Right lung (tissue), 5 donors: ENCODE measurements around the gene UBE2J2. TPM values are rescaled to one million over a fixed set of nuclear protein-coding genes. Genes with fewer than 3 reads are reported as not detected.
"Not testable (repeated sequence)": the region's sequence is repeated elsewhere in the genome, so short reads cannot be mapped to it uniquely, and the experiment has no call there.

Source experiments
- DNase-seq, 2 donors: peaks; one replicate each; pipeline ENCODE4 v3.0.0-alpha.2; 2013
- polyA plus RNA-seq, 5 donors: library from polyadenylated mRNA; unstranded; fragments of 120-200 nt; gene quantifications; one replicate each; pipeline versions ENCODE4 v1.2.1 to v1.2.3, GENCODE V29; 2013; ENCODE audit warnings: inconsistent platforms in 1 of 5, low replicate concordance in 1 of 5; ENCODE audit not compliant: insufficient read length in 5 of 5, insufficient read depth in 1 of 5

UBE2J2 gene
- polyA plus RNA-seq, 5 donors: 40.4 to 69.2 (median 49.8) TPM

DNA sequence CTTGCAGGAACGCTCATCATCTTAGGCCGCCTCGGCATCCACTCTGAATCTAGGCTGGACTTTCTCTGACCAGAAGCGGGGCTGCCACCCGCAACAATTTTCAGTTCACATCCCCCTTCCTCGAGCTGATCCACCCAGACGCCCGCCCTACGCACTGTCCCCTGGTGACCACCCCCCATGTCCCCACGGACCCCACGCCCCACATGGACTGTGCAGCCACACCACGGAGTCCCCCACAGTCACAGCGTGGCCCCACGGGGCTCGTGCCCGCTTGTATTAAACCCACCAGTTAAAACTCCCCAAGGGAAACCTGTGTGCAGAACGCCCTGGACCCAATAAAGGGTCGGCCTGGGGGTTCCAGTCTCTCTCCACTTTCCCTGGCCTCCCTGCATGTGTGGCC, 14.1 kb downstream of the UBE2J2 start:
- no peak for DNase-seq

DNA sequence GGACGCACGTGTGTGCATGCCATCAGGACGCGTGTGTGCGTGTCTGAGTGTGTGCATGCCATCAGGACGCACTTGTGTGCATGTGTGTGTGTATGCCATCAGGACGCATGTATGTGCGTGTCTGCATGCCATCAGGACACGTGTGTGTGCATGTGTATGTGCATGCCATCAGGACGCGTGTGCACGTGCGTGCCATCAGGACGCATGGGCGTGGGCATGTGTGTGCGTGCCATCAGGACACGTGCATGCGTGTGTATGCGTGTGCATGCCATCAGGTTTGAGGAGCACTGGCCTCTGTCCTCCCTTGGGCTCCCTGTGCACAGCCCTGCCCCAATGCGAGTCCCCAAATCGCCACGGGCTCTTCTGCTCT, 14.6 kb downstream of the UBE2J2 start:
- no peak for DNase-seq

DNA sequence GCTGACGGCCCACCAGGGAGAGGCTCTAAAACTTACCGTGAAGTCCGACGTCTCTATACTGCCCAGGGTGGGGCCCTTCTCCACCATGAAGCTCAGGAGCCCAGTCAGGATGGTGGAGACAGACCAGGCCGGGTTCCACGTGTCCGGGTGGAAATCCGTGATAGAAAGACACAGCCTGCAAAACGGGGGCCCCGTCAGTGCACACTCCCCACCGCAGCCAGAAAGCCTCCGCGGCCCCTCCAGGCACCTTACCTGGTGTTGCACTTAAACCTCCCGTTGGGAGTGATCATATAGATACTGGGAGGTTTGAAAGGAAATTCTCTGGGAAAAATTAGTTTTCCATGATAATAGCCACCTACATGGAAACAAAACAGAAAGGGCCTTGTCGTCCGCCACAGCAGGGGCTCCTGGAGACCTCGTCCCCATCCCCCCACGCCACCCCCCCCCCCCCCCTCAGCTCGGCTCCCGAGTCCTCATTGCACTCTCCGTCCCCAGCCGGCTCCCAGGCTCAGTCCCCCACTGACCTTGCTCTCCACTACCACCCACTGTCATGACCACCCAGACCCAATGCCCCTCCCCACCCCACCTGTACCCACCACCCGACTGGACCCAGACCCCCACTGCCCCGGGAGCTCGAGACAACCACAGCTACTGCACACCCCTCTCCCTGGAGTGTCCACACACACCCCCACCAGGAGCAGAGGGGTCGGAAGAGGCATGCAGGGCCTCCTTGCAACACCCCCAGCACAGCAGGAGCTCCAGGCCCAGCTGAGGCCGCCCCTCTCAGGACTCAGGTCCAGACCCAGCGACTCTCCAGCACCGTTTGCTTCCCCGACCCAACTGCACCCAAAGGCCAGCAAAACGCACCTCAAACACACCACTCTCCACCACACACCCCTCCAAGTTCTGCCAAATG, 16.4 kb downstream of the UBE2J2 start:
- no peak for DNase-seq

DNA sequence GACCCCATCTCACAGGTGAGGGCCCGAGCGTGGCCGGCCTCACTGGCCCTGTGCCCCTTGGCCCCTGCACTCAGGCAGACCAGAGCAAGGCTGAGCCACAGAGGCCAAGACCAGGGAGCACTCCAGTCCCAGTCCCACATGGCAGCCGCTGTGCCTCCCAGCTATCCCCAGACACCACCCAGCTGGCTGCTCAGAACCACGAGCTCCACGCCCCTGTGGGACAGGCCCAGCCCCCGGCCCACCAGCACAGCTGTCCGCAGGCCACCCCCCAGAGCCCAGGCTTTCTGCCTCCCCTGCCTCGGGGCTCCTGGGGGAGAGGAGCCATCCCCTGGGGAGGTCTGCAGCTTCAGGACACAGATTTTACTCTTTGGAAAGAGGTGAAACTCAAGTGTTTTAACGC, 18.0 kb downstream of the UBE2J2 start:
- DNase-seq: no peak

DNA sequence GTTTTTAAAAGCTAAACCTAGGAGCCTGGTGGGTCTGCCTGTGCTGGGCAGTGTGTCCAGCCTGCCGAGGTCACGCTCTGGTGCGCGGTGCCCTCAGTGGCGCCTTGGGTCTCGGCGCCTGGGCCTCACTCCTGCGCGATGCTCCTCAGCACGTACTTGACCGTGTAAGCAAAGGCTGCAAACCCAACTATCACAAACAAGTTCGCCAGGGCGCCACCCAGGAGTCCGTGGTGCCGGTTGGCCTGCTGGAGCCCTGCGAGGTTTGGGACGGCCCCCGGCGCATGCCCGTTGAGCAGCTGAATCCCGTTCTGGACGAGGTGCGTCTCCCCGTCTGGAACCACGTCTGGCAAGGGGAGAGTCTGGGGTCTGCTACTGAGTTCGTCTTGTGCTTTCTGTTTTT, 18.6 kb downstream of the UBE2J2 start:
- no peak for DNase-seq

DNA sequence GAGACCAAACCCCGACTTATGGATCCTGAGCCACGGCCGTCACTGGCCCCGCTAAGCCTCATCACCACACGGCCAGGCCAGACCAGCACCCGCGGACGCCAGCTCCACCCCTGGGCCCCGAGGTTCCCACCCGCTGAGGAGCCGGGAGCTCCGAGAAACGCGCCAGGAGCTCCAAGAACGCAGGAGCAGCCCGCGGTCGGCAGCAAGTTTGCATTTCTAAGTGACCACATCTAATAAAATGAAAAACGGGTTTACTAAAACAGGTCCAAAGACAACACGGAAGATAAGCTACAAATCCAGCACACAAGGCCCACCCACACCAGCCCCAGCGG, 19.0 kb downstream of the UBE2J2 start:
- no peak for DNase-seq

DNA sequence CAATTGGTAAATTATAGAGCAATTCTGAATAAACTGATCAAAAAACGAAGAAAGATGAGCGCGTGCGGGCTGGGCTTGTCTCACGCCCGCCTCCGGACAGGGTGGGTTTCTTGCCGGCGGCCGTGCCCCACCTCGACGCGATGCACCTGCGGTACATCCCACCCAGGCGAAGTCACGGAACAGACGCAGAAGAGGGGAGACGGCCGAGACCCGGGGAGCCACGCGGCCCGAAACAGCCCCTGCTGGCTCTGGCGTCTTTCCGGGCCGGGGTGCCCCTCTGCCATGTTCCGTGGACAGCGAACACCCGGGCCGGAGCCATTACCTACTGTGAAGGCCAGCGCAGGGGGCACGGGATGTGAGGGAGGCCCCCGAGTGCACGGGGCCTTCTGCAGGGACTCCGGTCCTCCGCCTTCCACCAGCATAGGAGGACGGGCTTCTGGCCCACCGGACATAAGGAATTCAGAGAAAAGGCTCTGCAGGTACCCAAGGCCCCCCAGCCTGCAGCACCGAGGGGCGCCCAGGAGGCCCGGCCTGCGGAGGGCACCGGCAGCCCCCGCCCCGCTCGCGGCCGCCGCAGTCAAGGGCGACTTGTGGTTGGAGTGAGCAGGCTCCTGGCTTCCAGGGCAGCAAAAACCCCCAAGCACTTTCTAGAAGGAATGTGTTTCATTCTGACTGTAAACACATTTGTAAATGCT, 19.5 kb downstream of the UBE2J2 start:
- no peak for DNase-seq

DNA sequence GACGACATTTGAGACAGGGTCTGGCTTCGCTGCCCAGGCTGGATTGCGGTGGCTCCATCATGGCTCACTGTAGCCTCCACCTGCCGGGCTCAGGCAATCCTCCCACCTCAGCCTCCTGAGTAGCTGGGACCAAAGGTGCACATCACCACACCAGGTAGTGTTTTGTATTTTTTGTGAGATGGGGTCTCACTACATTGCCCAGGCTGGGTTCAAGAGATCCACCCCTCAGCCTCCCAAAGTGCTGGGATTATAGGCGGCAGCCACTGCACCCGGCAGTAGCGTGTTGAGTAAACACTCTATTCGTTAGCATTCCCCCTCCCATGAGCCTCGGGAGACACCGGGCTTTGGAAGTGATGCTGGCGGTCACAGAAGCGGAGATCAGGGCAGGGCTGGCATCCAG, 20.3 kb downstream of the UBE2J2 start:
- no peak for DNase-seq

DNA sequence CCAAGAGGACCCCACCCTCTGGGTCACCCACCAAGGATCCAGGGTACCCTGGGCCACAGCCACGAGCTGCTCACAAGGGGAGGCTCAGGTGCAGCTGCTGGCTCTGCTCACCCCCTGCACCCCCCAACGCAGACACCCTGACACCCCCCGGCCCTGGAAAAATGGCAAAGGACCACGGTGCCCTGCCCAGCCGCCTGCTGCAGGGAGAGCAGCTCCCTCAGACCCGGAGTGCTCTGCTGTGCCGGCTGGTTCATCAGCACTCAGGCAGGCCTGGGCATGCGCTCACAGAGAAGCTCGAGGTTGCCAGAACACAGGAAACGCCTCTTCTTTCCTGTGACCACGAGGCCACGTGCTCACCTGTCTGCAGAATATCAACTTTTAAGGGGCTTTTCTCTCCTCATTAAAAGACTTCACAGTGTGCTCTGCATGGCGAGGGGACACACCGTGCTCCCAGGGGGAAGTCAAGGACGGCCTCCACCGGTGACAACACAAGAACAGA, 22.8 kb downstream of the UBE2J2 start:
- DNase-seq: no peak

DNA sequence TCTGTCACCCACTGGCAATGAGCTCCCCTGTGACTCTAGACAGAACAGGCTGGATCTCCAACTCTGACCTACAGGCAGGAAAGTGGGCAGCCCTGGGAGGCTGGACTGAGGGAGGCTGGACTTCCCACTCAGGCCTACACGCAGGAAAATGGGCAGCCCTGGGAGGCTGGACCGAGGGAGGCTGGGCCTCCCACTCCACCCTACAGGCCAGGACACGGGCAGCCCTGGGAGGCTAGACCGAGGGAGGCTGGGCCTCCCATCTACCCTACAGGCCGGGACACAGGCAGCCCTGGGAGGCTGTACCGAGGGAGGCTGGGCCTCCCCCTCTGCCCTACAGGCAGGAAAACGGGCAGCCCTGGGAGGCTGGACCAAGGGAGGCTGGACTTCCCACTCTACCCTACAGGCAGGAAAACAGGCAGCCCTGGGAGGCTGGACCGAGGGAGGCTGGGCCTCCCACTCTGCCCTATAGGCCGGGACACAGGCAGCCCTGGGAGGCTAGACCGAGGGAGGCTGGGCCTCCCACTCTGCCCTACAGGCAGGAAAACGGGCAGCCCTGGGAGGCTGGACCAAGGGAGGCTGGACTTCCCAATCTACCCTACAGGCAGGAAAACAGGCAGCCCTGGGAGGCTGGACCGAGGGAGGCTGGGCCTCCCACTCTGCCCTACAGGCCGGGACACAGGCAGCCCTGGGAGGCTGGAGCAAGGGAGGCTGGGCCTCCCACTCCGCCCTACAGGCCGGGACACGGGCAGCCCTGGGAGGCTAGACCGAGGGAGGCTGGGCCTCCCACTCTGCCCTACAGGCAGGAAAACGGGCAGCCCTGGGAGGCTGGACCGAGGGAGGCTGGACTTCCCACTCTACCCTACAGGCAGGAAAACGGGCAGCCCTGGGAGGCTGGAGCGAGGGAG, 25.4 kb downstream of the UBE2J2 start:
- DNase-seq: not testable (repeated sequence)

DNA sequence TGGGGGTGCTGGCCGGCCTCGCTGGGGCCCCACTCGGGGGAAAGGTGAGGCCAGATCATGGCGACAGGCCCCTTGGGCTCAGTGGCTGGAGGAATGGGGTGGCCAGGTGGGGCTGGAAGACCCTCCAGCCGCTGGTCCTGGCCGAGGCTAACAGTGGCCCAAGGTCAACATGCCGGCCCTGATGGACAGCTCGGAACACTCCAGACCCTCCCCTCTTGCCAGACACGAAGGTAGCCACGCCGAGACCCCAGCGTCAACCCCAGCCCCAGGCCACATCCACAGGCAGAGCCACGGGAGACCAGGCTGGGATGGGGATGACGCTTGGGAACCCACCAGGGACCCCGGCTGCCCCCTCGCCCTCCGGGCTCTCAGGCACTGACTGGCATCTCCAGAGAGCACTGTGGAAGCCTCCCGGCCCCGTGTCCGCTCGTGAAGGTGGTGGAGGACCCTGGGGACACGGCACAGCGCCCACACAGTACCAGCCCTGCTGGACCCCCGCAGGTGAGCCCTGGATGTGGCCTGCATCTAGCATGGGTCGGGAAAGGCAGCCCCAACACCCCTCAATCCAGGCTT, 26.2 kb downstream of the UBE2J2 start:
- no peak for DNase-seq

DNA sequence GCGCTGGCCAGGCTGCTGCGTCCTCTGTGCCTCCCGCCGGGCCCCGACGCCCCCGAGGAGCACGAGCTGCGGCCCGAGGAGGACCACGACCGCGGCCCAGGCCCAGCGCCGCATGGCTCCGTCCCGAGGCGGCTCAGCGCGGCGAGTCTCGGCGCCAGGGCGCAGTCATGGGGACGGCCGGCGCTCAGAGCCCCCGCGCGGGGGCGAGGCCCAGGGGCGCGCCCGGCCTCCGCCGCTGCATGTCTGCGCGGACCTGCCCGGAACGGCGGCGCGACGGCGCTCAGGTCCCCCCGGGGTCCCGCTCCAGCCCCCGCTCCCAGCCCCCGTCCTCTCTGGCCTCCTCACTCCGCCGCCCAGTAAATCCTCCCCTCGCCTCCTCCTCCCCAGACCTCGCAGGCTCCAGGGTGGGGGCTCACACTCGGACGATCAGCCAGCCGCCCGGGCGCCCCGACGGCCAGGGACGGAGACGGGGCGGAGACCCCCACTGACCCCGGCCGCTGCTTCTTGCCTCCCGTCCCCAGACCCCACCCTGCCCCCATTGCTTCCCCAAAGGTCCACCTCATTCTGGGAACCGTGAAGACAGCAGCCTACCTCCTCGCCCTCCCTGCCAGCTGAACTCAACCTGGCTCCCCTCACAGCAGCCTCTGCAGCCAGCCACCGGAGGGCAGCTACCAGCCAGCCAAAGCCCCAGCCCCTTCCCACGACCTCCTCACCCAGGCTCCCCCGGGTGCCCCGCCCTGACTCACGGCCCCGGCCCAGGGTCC, 26.9 kb downstream of the UBE2J2 start, which contains the start of gene C1QTNF12:
Gene C1QTNF12 (minus strand): TSS at position 146 of the 764 bp plus-strand sequence. CDS start 32 bp downstream, at position 114.
- DNase-seq: no peak

DNA sequence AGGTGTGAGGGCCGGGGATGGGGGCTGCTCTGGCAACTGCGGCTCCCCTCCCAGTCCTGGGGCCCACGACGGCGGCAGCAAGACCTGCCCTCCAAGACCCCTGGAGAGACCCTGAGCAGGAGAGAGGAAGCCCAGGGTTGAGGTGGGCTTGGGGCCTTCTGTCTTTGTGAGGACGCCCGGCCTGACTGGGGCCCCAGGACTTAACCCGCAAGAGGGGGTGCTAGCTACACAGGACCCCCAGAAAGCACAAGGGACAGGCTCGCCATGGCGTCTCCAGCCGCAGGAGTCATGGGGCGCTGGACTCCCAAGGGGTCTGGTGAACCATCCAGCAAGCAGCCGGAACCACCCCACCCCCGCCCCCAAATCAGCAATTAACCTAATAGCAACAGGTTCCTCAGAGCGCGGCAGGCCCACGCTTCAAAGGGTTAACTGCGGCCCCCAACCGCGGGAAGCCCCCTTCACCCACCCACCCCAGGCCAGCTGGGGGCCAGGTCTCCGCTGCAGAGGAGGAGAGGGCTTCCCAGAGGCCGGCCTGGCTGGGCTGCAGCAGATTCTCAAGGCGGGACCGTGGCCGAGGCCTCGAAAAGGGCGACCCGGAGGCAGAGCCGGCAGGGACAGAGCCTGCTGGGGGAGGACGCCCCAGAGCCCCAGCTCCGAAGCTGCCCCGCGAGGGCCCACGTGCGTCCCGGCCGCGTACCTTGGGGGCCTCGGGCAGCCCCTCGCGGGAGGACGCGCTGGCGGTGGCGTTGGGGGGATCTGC, 27.7 kb downstream of the UBE2J2 start:
- no peak for DNase-seq

DNA sequence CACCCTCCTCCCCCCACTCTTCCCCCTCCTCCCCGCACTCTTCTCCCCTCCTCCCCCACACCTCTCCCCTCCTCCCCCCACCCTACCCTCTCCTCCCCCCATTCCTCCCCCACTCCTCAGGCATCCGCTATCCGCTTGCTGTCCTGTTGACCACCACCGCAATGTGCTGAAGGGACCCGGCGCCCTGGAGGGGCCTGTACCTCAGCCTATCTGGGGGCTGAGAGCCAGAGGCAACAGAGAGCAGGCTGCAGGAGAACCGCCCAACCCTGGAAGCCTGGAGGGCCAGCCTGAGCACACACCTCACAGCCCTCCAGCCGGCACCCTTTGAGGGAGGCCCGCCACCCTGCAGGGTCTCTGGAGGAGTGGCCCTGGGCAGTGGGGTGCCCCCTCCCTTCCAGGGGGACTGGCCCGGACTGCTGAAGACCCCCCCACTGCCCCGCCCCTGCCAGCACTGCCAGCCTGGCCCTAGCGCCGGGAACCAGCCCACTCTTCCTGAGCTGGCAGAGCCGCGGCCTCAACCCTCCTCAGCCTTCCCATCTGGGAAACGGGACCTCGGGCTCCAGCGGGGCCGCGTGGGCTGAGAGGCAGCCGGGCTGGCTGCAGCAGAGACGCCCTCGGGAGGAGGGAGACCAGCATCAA, 28.4 kb downstream of the UBE2J2 start:
- no peak for DNase-seq

DNA sequence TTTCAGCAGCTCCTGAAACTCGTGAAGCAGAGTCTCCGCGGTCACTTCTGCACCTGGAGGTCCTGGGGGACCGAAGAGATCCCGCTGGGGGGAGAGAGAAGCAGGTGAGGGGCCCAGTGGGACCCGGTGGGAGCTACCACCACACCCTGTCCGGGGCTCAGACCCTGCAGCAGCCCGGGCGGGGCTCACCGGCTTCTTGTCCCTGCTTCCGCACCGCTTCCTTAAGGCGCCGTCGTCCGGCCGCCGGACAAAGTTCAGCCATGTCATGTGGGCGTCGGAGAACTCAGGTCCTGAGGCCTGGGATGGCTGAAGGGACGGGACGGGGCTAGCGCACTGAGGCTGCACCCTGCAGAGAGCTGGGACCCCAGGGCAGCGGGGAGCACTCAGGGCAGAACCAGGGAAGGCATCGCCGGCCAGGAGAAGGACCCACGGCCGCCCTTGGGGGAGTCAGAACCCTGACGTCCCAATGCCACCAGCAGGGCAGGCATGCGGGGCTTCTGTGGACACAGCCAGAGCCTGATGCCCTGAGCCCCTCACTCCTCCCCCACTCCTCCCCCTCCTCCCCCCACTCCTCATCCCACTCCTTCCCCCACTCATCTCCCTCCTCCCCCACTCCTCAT, 29.4 kb downstream of the UBE2J2 start:
- no peak for DNase-seq

DNA sequence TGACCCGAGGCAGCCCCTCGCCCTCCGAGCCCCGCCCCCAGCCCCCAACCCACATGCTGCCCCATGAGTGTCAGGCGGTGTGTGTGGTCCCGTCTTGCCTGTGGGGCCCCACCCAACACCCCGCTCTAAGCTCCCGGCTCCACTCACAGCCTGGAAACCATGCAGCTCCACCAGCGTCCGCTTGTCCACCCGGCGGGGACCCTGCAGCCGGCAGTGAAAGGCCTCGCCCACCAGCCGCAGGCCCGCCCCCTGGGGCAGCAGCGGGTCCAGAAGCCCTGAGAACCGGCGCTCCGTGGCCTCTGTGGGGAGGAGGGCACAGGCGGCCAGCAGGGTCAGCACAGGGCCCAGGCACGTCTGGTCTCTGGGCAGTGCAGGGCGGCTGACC, 29.9 kb downstream of the UBE2J2 start:
- DNase-seq: no peak

DNA sequence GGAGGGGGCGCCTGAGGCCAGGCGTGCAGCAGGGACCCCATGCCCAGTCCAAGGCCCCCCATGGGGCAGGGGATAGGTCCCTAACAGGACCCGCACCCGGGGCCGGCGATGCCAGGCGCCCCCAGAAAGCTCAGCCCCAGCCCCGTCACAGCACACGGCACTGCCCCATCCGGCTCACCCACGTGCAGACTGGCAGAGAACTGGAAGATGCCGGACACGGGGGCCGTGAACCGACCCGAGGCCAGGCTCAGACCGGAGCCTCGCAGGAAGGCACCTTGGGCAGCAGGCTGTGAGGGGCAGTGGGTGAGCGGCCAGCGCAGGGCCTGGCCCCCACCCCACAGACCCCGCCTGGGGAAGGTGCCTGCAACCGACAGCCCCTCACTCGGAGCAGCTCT, 30.4 kb downstream of the UBE2J2 start:
- DNase-seq: no peak

DNA sequence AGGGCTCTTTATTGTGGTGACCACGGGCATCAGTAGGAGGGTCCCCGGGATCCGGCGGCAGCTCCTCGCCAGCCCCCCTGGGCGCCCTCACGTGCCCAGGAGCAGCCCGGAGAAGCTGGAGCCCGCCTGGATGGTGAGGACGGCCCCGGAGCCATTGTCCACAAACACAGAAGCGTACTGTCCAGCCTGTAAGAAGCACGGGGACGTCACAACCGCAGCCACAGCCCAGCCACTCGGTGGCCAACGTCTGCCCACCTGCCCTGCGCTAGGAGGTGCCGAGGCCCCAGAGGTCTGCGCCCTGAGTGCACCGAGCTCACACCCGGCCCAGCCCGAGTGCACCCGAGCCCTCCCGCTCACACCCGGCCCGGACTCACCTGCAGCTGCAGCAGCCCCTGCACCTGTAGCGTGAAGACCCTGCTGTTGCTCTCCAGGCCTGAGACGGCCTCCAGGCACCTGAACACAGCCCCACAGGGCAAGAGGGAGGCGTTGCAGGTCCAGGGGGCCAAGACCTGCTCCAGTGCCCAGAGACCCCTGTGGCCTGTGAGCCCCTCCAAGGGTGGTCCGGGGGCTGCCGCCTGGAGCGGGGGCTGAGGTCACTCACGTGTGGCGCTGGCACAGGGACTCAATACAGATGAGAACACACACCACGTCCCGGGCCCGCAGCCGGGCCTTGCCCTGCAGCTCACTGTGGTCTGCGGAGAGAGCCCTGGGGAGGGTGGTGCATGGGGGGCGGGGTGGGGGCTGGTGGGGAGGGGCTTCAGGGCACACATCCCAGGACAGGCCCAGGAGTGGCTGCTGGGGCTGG, 31.0 kb downstream of the UBE2J2 start:
- no peak for DNase-seq
